Measurements from ENCODE around the gene SMC6. TPM values are rescaled to one million over a fixed set of nuclear protein-coding genes. Genes with fewer than 3 reads are reported as not detected.

Gene SMC6
- total RNA-seq, 2 donors from 2014 or later = 10.4 to 13.4 TPM

DNA sequence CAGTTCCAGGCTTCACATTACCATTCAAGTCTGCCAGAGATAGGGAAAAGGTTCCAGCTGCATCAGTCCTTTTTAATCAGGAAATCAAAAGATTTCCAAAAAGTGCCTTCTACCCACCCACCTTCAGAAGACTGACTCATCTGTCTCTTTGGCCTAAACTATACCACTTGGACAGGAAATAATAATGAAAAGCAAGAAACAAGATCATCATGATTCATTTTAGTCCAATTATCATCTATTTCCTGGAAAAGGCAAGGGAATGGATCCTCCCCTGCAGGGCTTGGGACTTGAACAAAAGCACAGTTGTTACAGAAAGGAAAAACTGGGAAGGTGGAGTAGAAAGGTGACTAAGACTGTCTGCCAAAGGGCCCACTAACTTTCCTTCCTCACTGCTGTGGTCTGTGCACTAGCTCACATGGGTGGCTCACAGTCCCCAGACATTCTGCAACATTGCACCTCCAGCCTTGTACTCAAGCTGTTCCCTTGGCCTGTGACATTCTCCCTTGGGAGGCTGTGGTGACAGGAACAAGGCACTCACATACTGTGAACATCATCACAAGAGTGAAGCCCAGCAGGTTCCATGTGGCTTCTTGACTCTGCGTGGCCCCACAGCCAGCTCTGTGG, 137.8 kb downstream of the SMC6 start:
- Histone ChIP-seq H3K4me3 (no peak overlapping the region), H3K9me3 (no peaks in the 10 kb centered on the region), H3K36me3 (no peaks in the 10 kb centered on the region), H3K4me1 (ENCODE audit: control insufficient read depth in 1 of 2, low read depth in 2 of 2) (peaks cover 0 to 3% of the 10 kb centered on the region in 2 donors), H3K27ac (no peak overlapping the region), H3K27me3 (replicated peaks; ENCODE audit: insufficient read depth) (no peaks in the 10 kb centered on the region)
- TF ChIP-seq, protein P1, sequence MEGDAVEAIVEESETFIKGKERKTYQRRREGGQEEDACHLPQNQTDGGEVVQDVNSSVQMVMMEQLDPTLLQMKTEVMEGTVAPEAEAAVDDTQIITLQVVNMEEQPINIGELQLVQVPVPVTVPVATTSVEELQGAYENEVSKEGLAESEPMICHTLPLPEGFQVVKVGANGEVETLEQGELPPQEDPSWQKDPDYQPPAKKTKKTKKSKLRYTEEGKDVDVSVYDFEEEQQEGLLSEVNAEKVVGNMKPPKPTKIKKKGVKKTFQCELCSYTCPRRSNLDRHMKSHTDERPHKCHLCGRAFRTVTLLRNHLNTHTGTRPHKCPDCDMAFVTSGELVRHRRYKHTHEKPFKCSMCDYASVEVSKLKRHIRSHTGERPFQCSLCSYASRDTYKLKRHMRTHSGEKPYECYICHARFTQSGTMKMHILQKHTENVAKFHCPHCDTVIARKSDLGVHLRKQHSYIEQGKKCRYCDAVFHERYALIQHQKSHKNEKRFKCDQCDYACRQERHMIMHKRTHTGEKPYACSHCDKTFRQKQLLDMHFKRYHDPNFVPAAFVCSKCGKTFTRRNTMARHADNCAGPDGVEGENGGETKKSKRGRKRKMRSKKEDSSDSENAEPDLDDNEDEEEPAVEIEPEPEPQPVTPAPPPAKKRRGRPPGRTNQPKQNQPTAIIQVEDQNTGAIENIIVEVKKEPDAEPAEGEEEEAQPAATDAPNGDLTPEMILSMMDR (IDR thresholded peaks at IDR 0.05) = no peak
- no peak for ATAC-seq (ENCODE audit: insufficient number of reproducible peaks, low FRiP score, low read depth)
- no peak for DNase-seq (ENCODE audit: low spot score)

DNA sequence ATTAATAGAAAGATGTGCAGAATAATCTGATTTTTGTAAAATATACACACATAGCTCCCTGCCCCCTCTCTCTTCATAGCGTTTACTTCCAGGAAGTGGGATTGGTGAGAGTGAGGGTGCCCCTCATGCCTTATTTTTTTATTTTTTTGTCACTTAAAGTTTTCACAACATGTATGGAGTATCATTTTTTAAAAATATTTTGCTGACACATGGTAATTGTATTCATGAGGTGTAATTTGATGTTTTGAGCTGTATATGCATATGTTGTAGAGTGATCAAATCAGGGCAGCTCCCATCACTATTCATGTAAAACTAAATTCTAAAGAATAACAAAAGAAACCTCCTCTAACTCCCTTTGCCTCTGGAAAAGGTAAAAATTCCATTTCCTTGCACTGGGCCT, 138.5 kb downstream of the SMC6 start:
- TF ChIP-seq, protein P1 (IDR thresholded peaks at IDR 0.05) = no peak
- no peaks in the 10 kb centered on the region for H3K36me3 ChIP-seq
- ATAC-seq (ENCODE audit: insufficient number of reproducible peaks, low FRiP score, low read depth) = no peak
- no peaks in the 10 kb centered on the region for H3K9me3 ChIP-seq
- no peak overlapping the region for H3K4me3 ChIP-seq
- no peak overlapping the region for H3K27ac ChIP-seq
- no peaks in the 10 kb centered on the region for H3K27me3 ChIP-seq (replicated peaks; ENCODE audit: insufficient read depth)
- H3K4me1 ChIP-seq (ENCODE audit: control insufficient read depth in 1 of 2, low read depth in 2 of 2) = peaks cover 0 to 10% of the 10 kb centered on the region in 2 donors
- DNase-seq (ENCODE audit: low spot score) = no peak

DNA sequence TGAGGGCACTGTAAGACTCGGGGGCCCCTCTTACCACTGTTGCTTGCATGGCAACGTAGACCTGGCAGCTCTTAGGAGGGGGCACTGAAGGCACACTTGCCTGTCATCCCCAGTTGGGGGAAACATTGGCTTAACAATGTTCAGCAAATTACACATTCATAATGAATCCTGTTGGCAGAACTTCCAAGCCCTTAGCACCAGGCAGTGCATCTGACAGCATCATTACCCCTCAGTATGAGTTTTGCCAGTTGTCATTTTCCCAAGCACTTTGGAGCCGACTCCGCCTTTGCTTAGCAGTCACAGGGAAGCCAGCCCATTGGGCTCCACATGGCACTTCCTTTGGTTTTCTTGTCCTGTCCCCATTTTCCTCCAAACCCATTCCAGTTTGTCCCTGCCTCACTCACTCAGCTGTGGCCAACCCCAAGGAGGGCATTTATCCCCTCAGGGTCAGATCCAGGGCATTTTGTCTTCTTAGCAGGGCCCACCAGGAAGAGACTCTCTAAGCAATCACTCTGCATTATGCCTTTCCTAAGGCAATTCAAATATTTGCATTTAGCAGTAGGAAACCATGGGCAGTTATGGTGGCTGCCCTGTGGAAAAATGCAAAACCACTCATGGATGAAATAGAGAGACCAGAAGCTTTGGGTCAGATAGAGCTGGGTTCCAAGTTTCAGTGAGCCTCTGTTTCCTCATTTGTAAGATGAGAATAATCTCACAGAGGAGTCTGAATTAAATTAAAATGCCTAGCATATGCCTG, 139.3 kb downstream of the SMC6 start:
- no peaks in the 10 kb centered on the region for H3K9me3 ChIP-seq
- H3K27ac ChIP-seq = no peak overlapping the region
- no peaks in the 10 kb centered on the region for H3K36me3 ChIP-seq
- no peak overlapping the region for H3K4me3 ChIP-seq
- TF ChIP-seq, protein P1 (IDR thresholded peaks at IDR 0.05) = no peak
- H3K27me3 ChIP-seq (replicated peaks; ENCODE audit: insufficient read depth) = no peaks in the 10 kb centered on the region
- DNase-seq (ENCODE audit: low spot score) (no peak), ATAC-seq (ENCODE audit: insufficient number of reproducible peaks, low FRiP score, low read depth) (no peak)
- H3K4me1 ChIP-seq (ENCODE audit: control insufficient read depth in 1 of 2, low read depth in 2 of 2) = peaks cover 0 to 14% of the 10 kb centered on the region in 2 donors

Other genes starting within 250 kb of the SMC6 start
- gene RAD51AP2, start 235.4 kb downstream of the SMC6 start, total RNA-seq = not detected
- gene VSNL1, start 213.1 kb downstream of the SMC6 start, total RNA-seq = not detected
- gene GEN1, start 328 bp upstream of the SMC6 start, total RNA-seq = 1 to 10 TPM; 3.7 to 4.9 TPM
- gene MSGN1, start 62.6 kb upstream of the SMC6 start, total RNA-seq = not detected
- 10 to 100 TPM; 30.3 to 33.6 TPM for gene KCNS3, start 124.9 kb upstream of the SMC6 start, total RNA-seq